MCF 10A (cell line): ENCODE results near the gene ATG2A. TPM values are rescaled to one million over a fixed set of nuclear protein-coding genes. Genes with fewer than 3 reads are reported as not detected.

Source experiments
- BruUV-seq: library from RNA; stranded (reverse); fragments of 400-500 nt; replicated peaks from 2 replicates; lab custom pipeline; 2021; lab: Mats Ljungman, UMichigan
- CTCF ChIA-PET: fragments of 300-600 bp; sonication (Branson Sonifier 250); formaldehyde crosslinking; extraction: SDS; loops from one replicate; lab custom pipeline; 2021; ENCODE audit warnings: antibody characterized with exemption, inconsistent platforms; lab: Yijun Ruan, JAX
- POLR2A ChIA-PET: fragments of 300-600, 350-650 bp; sonication (Branson Sonifier 250); formaldehyde crosslinking; extraction: SDS; loops from one replicate; lab custom pipeline; 2020; ENCODE audit warnings: antibody characterized with exemption, inconsistent platforms; lab: Yijun Ruan, JAX
- DNase-seq: peaks from one replicate; pipeline ENCODE4 v3.0.0-alpha.2; 2018; ENCODE audit not compliant: unreplicated experiment
- H3K27ac Mint-ChIP-seq: one replicate; pipeline ENCODE4 v1.8.0; 2022; ENCODE audit warnings: mild to moderate bottlenecking, low read depth, mixed read lengths; ENCODE audit not compliant: unreplicated experiment
- H3K27me3 Mint-ChIP-seq: one replicate; pipeline ENCODE4 v1.8.0; 2022; ENCODE audit warnings: mixed read lengths; ENCODE audit not compliant: insufficient read depth, unreplicated experiment
- H3K36me3 Mint-ChIP-seq: one replicate; pipeline ENCODE4 v1.8.0; 2022; ENCODE audit warnings: mild to moderate bottlenecking, moderate library complexity, mixed read lengths; ENCODE audit not compliant: insufficient read depth, unreplicated experiment
- H3K4me1 Mint-ChIP-seq: one replicate; pipeline ENCODE4 v1.8.0; 2022; ENCODE audit warnings: mixed read lengths; ENCODE audit not compliant: insufficient read depth, unreplicated experiment
- H3K4me3 Mint-ChIP-seq: one replicate; pipeline ENCODE4 v1.8.0; 2022; ENCODE audit warnings: mild to moderate bottlenecking, moderate library complexity, mixed read lengths; ENCODE audit not compliant: unreplicated experiment
- H3K9me3 Mint-ChIP-seq: one replicate; pipeline ENCODE4 v1.8.0; 2022; ENCODE audit warnings: mixed read lengths; ENCODE audit not compliant: unreplicated experiment
- intact Hi-C: fragments of 100-400 bp; cut with micrococcal nuclease; formaldehyde crosslinking; loops from 2 replicates; pipeline ENCODE4 v1.14.1; 2022
- total RNA-seq: library from RNA; stranded (reverse); gene quantifications from 2 replicates; pipeline ENCODE4 v1.2.3, GENCODE V29; 2022
- TF ChIP-seq, protein P1 (sequence below): fragments of 200-600 bp; IDR thresholded peaks from one replicate; pipeline ENCODE4 v1.8.0; 2022; ENCODE audit warnings: antibody characterized with exemption, mild to moderate bottlenecking; ENCODE audit not compliant: unreplicated experiment

Gene ATG2A
- total RNA-seq, 1 experiment from 2014 or later: 28.7 TPM

DNA sequence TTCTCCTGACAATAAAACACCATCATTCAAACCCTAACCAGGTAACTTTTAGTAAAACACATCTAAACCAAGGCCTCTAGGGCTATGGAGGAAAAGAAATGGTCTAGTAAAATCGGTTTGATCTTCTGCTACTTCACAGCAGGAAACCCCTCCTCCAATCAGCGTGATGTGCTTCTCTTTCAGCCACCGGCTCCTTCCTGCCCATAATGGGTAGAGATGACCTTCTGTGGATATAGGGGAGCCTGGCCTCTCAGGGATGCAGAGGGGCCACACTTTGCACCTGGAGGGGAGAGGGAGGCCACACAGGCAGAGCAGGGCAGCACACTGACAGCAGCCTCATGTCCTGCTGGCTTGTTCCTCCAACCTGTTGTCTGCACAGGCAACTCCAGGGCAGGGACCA is 45.5 kb downstream of the ATG2A start:
- ChIA-PET CTCF (no interaction called here), POLR2A (no interaction called here)
- Mint-ChIP-seq H3K9me3 (no peaks in the 10 kb centered on the region), H3K4me3 (no peak overlapping the region), H3K27ac (peak overlapping the region; percentile 64), H3K36me3 (peaks cover 25% of the 10 kb centered on the region), H3K4me1 (peaks cover 32% of the 10 kb centered on the region), H3K27me3 (no peaks in the 10 kb centered on the region)
- BruUV-seq: no TSS peak
- TF ChIP-seq, protein P1, sequence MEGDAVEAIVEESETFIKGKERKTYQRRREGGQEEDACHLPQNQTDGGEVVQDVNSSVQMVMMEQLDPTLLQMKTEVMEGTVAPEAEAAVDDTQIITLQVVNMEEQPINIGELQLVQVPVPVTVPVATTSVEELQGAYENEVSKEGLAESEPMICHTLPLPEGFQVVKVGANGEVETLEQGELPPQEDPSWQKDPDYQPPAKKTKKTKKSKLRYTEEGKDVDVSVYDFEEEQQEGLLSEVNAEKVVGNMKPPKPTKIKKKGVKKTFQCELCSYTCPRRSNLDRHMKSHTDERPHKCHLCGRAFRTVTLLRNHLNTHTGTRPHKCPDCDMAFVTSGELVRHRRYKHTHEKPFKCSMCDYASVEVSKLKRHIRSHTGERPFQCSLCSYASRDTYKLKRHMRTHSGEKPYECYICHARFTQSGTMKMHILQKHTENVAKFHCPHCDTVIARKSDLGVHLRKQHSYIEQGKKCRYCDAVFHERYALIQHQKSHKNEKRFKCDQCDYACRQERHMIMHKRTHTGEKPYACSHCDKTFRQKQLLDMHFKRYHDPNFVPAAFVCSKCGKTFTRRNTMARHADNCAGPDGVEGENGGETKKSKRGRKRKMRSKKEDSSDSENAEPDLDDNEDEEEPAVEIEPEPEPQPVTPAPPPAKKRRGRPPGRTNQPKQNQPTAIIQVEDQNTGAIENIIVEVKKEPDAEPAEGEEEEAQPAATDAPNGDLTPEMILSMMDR: no peak
- no peak for DNase-seq
- intact Hi-C loops: no loop called here

DNA sequence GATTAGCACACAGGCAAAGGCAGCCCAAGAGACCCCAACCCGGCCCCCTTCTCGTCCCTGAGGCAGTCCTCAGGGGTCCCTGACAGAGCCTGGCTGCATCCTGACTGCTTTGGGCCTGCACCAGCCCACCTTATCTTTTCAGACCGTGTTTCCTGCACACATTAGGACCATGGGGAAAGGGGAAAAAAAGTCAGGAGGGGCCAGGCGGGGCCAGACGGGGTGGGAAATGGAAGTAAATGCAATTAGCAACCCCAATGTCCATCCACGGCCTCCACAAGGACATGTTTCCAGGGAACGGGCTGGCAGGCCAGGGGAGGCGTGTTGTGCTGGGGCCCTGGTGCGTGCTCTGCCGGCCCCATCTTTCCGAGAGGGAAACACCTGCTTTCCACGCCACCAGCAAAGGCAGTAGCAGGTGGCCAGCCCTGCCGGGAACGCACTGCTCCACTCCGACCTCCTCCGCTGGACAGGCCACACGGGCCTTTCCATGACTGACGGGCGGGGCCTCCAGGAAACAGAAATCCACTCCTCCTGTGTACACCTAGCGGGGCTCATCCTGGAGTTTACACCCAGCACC is 46.0 kb downstream of the ATG2A start:
- intact Hi-C loops: no loop called here
- Mint-ChIP-seq H3K27me3 (no peaks in the 10 kb centered on the region), H3K9me3 (no peaks in the 10 kb centered on the region), H3K4me1 (peaks cover 29% of the 10 kb centered on the region), H3K36me3 (peaks cover 25% of the 10 kb centered on the region), H3K4me3 (no peak overlapping the region), H3K27ac (peak overlapping the region; percentile 64)
- TF ChIP-seq, protein P1: no peak
- no TSS peak for BruUV-seq
- no peak for DNase-seq
- CTCF ChIA-PET: interaction anchor here (0.6 to 3.1 kb wide), 4 partner anchors 20 to 73 kb away, joined by 3 to 31 read pairs (median 5); no protein-coding TSS in a partner anchor
- POLR2A ChIA-PET: interaction anchor here (3.3 kb wide), 1 partner anchor 14 kb away, joined by 38 read pairs; no protein-coding TSS in a partner anchor

DNA sequence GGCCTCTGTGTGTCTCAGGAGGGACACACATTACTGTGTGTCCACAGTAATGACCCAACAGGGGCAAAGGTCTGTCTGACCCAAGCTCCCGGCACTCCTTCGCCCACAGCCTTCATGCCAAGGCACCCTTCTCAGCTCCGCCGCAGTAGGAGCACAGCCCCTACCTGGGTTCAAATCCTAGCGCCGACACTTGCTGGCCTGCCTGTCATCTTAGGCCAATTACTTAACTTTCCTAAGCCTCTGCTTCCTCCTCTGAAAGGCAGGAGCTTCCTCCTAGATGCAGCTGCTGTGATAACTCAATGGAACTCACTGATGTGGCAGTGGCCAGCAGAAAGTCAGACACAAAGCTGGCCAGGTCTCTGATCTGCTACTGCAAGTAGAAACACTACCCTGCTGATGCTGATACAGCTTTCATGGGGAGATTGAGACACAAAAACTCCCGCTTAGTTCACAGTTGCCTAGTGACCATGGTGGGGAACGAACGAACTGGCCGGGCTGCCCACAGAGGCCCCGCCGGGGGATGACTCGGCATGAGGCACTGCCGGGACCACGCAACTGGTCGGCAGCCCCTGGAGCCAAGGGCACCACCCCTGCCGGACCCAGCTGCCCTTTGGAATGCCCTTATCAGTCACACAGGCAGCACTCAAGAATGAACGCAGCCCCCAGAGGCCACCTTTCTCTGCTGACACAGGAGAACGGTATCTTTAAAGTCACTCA is 46.7 kb downstream of the ATG2A start:
- BruUV-seq: no TSS peak
- no peak for DNase-seq
- intact Hi-C loops: no loop called here
- no peak overlapping the region for H3K4me3 Mint-ChIP-seq
- no peak overlapping the region for H3K27ac Mint-ChIP-seq
- TF ChIP-seq, protein P1: no peak
- no peaks in the 10 kb centered on the region for H3K9me3 Mint-ChIP-seq
- H3K4me1 Mint-ChIP-seq: peaks cover 30% of the 10 kb centered on the region
- ChIA-PET POLR2A (interaction anchor here (3.3 kb wide), 1 partner anchor 14 kb away, joined by 38 read pairs; no protein-coding TSS in a partner anchor), CTCF (interaction anchor here (0.6 to 3.1 kb wide), 10 partner anchors 12 to 333 kb away, joined by 3 to 31 read pairs (median 3); partner anchors contain the start of gene ZNHIT2)
- peaks cover 23% of the 10 kb centered on the region for H3K36me3 Mint-ChIP-seq
- no peaks in the 10 kb centered on the region for H3K27me3 Mint-ChIP-seq

DNA sequence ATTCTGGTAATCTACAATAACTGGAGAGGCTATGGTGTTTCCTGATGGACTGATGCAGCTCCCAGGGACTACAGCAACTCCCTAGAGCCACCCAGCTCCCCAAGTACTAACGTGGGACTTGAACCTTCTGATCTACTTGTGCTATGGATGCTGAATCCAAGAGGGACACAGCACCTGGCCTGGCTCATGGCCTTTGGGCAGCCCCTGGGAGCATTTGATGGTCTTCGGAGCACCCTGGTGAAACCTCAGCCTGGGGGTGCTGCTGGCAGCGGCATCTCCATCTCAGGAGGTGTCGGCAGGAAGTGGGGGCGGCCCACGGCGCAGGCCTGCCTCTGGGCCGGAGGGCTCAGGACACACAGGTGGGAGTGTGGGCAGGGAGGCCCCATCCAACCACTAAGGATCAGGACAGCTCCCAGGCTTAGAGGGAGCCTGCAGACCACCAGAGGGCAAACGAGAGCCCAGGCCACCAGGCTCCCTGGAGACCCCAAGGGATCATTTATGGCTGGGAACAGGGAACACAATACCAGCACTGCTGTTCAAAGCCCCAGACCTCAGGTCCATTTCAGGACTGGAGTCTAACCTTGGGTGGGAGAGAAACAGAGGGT is 47.3 kb downstream of the ATG2A start:
- Mint-ChIP-seq H3K4me1 (peaks cover 30% of the 10 kb centered on the region), H3K27ac (peak overlapping the region; percentile 49), H3K27me3 (no peaks in the 10 kb centered on the region), H3K4me3 (no peak overlapping the region), H3K36me3 (peaks cover 19% of the 10 kb centered on the region), H3K9me3 (no peaks in the 10 kb centered on the region)
- TF ChIP-seq, protein P1: no peak
- ChIA-PET POLR2A (interaction anchor here (0.6 to 9.2 kb wide), 8 partner anchors 8 to 129 kb away, joined by 3 to 103 read pairs (median 3); partner anchors contain the start of genes EHD1 and SF1), CTCF (interaction anchor here (0.5 to 6.2 kb wide), 9 partner anchors 7 to 248 kb away, joined by 3 to 48 read pairs (median 3); partner anchors contain the start of genes EHD1 and ZNHIT2)
- DNase-seq: no peak
- BruUV-seq: no TSS peak
- intact Hi-C loops: loop anchor here (1.0 kb wide), 1 partner anchor 9 kb away; the partner anchor contains the start of gene EHD1
